K562 (cell line): ENCODE results near the gene CDC23.

Experiments used
- CCNT2 ChIP-seq: IDR thresholded peaks from 2 replicates; pipeline ENCODE4 v1.6.1; 2011; ENCODE audit warnings: borderline replicate concordance, low read depth, mild to moderate bottlenecking, moderate library complexity, mixed read lengths, low read length; ENCODE audit not compliant: insufficient read length; ENCODE audit errors: extremely low read depth
- CTCF ChIP-seq, 3 experiments: IDR thresholded peaks in 2 of 3; conservative IDR thresholded peaks in 1 of 3; 2 replicates each; pipeline ENCODE4 v1.5.1; 2011 to 2012; ENCODE audit warnings: low read length in 3 of 3, mild to moderate bottlenecking in 3 of 3, control low read depth in 2 of 3, improper control_type of control experiment in 1 of 3, inconsistent platforms in 1 of 3, low read depth in 1 of 3, mixed read lengths in 1 of 3, moderate library complexity in 1 of 3; ENCODE audit not compliant: insufficient read depth in 2 of 3
- DNMT1 ChIP-seq: fragments of 450-650 bp; IDR thresholded peaks from 2 replicates; pipeline ENCODE4 v1.6.1; 2016; ENCODE audit warnings: antibody characterized with exemption, mild to moderate bottlenecking
- MYC ChIP-seq, 2 experiments: fragments of 250-450 bp in 1 of 2; sonication (Bioruptor Pico) in 1 of 2; IDR thresholded peaks; 2 replicates each; pipeline versions ENCODE4 v1.5.1 to v1.6.1; 2012 to 2021; ENCODE audit warnings: low read depth in 2 of 2, borderline replicate concordance in 1 of 2, improper control_type of control experiment in 1 of 2, low read length in 1 of 2, mild to moderate bottlenecking in 1 of 2, moderate library complexity in 1 of 2
- NCOA2 ChIP-seq, 2 experiments: fragments of 450-650 bp; IDR thresholded peaks; 2 replicates each; pipeline ENCODE4 v1.6.1; 2018; ENCODE audit warnings: mild to moderate bottlenecking in 2 of 2, moderate library complexity in 1 of 2; ENCODE audit not compliant: partially characterized antibody in 2 of 2
- NFYB ChIP-seq: IDR thresholded peaks from 2 replicates; pipeline ENCODE4 v1.6.1; 2011; ENCODE audit warnings: mild to moderate bottlenecking, moderate library complexity; ENCODE audit not compliant: insufficient read length; ENCODE audit errors: extremely low read depth
- RAD21 ChIP-seq, 2 experiments: fragments of 250-450 bp in 1 of 2; fragments of 450-650 bp in 1 of 2; sonication (Bioruptor Pico) in 1 of 2; formaldehyde crosslinking in 1 of 2; IDR thresholded peaks in 1 of 2; conservative IDR thresholded peaks in 1 of 2; 2 replicates each; pipeline versions ENCODE4 v1.4.0 to v1.8.0; 2020 to 2022; ENCODE audit warnings: mild to moderate bottlenecking in 2 of 2, moderate library complexity in 1 of 2
- REST ChIP-seq, 2 experiments: fragments of 450-650 bp; formaldehyde crosslinking in 1 of 2; IDR thresholded peaks; 2 replicates each; pipeline versions ENCODE4 v1.4.0 to v1.6.1; 2014 to 2020; ENCODE audit warnings: mild to moderate bottlenecking in 2 of 2, borderline replicate concordance in 1 of 2, low read depth in 1 of 2
- SMAD1 ChIP-seq: fragments of 150-350 bp; IDR thresholded peaks from 2 replicates; pipeline ENCODE4 v1.6.1; 2014; ENCODE audit warnings: low read length, low read depth; ENCODE audit not compliant: partially characterized antibody
- SPI1 ChIP-seq: IDR thresholded peaks from 2 replicates; pipeline ENCODE4 v1.6.1; 2011; ENCODE audit warnings: low read depth, low read length, control low read depth, borderline replicate concordance
- STAT6 ChIP-seq: sonication (generic); formaldehyde crosslinking; IDR thresholded peaks from 2 replicates; pipeline ENCODE4 v1.8.1; 2023; ENCODE audit warnings: mild to moderate bottlenecking, missing genetic modification reagents
- TEAD2 ChIP-seq: fragments of 450-650 bp; IDR thresholded peaks from 2 replicates; pipeline ENCODE4 v1.6.1; 2016; ENCODE audit warnings: missing genetic modification characterization, control low read depth, missing compliant biosample characterization
- ZNF24 ChIP-seq: fragments of 450-650 bp; IDR thresholded peaks from 2 replicates; pipeline ENCODE4 v1.6.1; 2016
- ZNF561 ChIP-seq: fragments of 450-650 bp; formaldehyde crosslinking; conservative IDR thresholded peaks from 2 replicates; pipeline ENCODE4 v1.4.0; 2020; ENCODE audit warnings: mild to moderate bottlenecking, moderate library complexity

- no peak for TF ChIP-seq TEAD2
- TF ChIP-seq CTCF (IDR thresholded peaks at IDR 0.05 in 2 of 3, conservative IDR thresholded peaks at IDR 0.05 in 1 of 3; ENCODE audit: insufficient read depth in 2 of 3, low read depth in 1 of 3, low read length in 3 of 3): no peak
- no peak for TF ChIP-seq MYC (IDR thresholded peaks at IDR 0.05; ENCODE audit: low read depth, low read length)
- no peak for TF ChIP-seq MYC (CRISPR knock-in tag; IDR thresholded peaks at IDR 0.05; ENCODE audit: borderline replicate concordance, low read depth)
- no peak for TF ChIP-seq SPI1
- no peak for TF ChIP-seq ZNF24
- no peak for TF ChIP-seq DNMT1
- no peak for TF ChIP-seq SMAD1
- no peak for TF ChIP-seq NCOA2 (IDR thresholded peaks at IDR 0.05; ENCODE audit: partially characterized antibody in 2 of 2)
- no peak for TF ChIP-seq NFYB
- no peak for TF ChIP-seq STAT6
- no peak for TF ChIP-seq CCNT2
- no peak for TF ChIP-seq ZNF561
- TF ChIP-seq RAD21 (CRISPR knock-in tag; conservative IDR thresholded peaks at IDR 0.05 in 1 of 2, IDR thresholded peaks at IDR 0.05 in 1 of 2): no peak
- no peak for TF ChIP-seq REST (IDR thresholded peaks at IDR 0.05; ENCODE audit: borderline replicate concordance)
- no peak for TF ChIP-seq REST (CRISPR knock-in tag; IDR thresholded peaks at IDR 0.05; ENCODE audit: low read depth)
Measured at GRCh38 chr5:138223532-138223931, 10.4 kb upstream of the CDC23 start.
